Tibial nerve (tissue), 4 donors: Measurements from ENCODE around the gene KRTAP24-1.

Experiments
- EP300 ChIP-seq, 2 donors: sonication (generic); formaldehyde crosslinking; IDR thresholded peaks; one replicate each; pipeline ENCODE4 v1.6.1; 2017; ENCODE audit warnings: antibody characterized with exemption in 2 of 2, mild to moderate bottlenecking in 1 of 2
- TF ChIP-seq, protein P1 (sequence below), 5 experiments: fragments of 200-600 bp in 3 of 5; fragments of 450-650 bp in 2 of 5; sonication (generic) in 3 of 5; IDR thresholded peaks; one replicate each; pipeline ENCODE4 v1.5.1; 2016 to 2019; ENCODE audit warnings: antibody characterized with exemption in 5 of 5, mild to moderate bottlenecking in 3 of 5, moderate library complexity in 2 of 5

DNA sequence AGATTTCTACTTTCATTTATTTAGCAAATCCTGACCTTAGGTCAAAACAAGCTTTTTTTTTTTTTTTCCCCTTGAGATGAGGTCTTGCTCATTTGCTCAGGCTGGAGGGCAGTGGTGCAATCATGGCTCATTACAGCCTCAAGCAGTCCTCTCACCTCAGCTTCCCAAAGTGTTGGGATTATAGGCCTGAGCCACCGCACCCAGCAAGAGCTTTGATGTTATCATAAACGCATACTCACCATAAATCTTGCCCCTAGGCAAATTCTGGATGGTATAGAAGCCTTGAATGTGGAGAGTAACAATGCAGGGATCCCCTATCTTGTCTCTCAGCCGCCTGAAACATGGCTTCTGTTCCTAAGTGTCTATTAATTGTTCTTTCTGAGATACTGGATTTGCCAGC is 42.1 kb downstream of the KRTAP24-1 start:
- TF ChIP-seq, protein P1, sequence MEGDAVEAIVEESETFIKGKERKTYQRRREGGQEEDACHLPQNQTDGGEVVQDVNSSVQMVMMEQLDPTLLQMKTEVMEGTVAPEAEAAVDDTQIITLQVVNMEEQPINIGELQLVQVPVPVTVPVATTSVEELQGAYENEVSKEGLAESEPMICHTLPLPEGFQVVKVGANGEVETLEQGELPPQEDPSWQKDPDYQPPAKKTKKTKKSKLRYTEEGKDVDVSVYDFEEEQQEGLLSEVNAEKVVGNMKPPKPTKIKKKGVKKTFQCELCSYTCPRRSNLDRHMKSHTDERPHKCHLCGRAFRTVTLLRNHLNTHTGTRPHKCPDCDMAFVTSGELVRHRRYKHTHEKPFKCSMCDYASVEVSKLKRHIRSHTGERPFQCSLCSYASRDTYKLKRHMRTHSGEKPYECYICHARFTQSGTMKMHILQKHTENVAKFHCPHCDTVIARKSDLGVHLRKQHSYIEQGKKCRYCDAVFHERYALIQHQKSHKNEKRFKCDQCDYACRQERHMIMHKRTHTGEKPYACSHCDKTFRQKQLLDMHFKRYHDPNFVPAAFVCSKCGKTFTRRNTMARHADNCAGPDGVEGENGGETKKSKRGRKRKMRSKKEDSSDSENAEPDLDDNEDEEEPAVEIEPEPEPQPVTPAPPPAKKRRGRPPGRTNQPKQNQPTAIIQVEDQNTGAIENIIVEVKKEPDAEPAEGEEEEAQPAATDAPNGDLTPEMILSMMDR (IDR thresholded peaks at IDR 0.05), result no peak
- no peak for TF ChIP-seq EP300 (IDR thresholded peaks at IDR 0.05)
